Measurements from ENCODE around the gene TDRD10. TPM values are rescaled to one million over a fixed set of nuclear protein-coding genes. Genes with fewer than 3 reads are reported as not detected.

TDRD10 gene
- total RNA-seq, 2 experiments from 2014 or later: not detected

GRCh38 chr1:154586231-154586630 is 84.2 kb downstream of the TDRD10 start:
- H3K9me3 Mint-ChIP-seq: no peaks in the 10 kb centered on the region
- ChIA-PET CTCF (no interaction called here), POLR2A (no interaction called here)
- no peak overlapping the region for H3K27ac Mint-ChIP-seq
- H3K27me3 Mint-ChIP-seq: no peaks in the 10 kb centered on the region
- intact Hi-C loops (cut with micrococcal nuclease): no loop called here
- no peak overlapping the region for H3K4me3 Mint-ChIP-seq
- DNase-seq: no peak
- H3K36me3 Mint-ChIP-seq: peaks cover 82% of the 10 kb centered on the region
- peaks cover 8% of the 10 kb centered on the region for H3K4me1 Mint-ChIP-seq (ENCODE audit: low read depth)

- no peak for DNase-seq
- ChIA-PET POLR2A (no interaction called here), CTCF (no interaction called here)
- H3K36me3 Mint-ChIP-seq: peaks cover 84% of the 10 kb centered on the region
- H3K4me3 Mint-ChIP-seq: no peak overlapping the region
- no peaks in the 10 kb centered on the region for H3K9me3 Mint-ChIP-seq
- no peaks in the 10 kb centered on the region for H3K27me3 Mint-ChIP-seq
- H3K4me1 Mint-ChIP-seq (ENCODE audit: low read depth): peaks cover 8% of the 10 kb centered on the region
- H3K27ac Mint-ChIP-seq: no peak overlapping the region
- intact Hi-C loops (cut with micrococcal nuclease): no loop called here
These were observed 84.6 kb downstream of the TDRD10 start for GRCh38 chr1:154586641-154587040.

- Mint-ChIP-seq H3K4me3 (no peak overlapping the region), H3K36me3 (peaks cover 83% of the 10 kb centered on the region), H3K4me1 (ENCODE audit: low read depth) (peaks cover 8% of the 10 kb centered on the region), H3K27ac (no peak overlapping the region), H3K9me3 (no peaks in the 10 kb centered on the region), H3K27me3 (no peaks in the 10 kb centered on the region)
- ChIA-PET POLR2A (interaction anchor here (1.3 kb wide), 1 partner anchor 20 kb away, joined by 3 read pairs; no protein-coding TSS in a partner anchor), CTCF (interaction anchor here (1.5 to 1.7 kb wide), 2 partner anchors 30 to 43 kb away, joined by 4 to 6 read pairs; no protein-coding TSS in a partner anchor)
- intact Hi-C loops (cut with micrococcal nuclease): no loop called here
- DNase-seq: no peak
These were observed 87.8 kb downstream of the TDRD10 start for GRCh38 chr1:154589780-154590179.

DNA sequence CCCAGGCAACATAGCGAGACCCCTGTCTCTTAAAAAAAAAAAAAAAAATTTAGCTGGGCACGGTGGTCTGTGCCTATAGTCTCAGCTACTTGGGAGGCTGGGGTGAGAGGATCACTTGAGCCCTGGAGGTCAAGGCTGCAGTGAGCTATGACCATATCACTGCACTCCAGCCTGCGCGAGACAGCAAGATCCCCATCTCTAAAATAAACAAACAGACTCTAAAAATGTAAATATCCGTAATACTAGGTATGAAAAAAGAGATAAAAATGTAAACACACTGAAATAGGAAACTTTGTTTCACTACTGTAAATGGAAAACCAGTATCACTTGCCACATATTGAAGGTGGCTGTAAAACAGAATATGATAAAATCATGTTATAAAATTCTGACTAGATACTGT is 88.7 kb downstream of the TDRD10 start:
- intact Hi-C loops (cut with micrococcal nuclease): no loop called here
- H3K9me3 Mint-ChIP-seq: no peaks in the 10 kb centered on the region

GRCh38 chr1:154591206-154591605 is 89.2 kb downstream of the TDRD10 start:
- Mint-ChIP-seq H3K27ac (no peak overlapping the region), H3K4me3 (no peak overlapping the region), H3K27me3 (no peaks in the 10 kb centered on the region), H3K36me3 (peaks cover 74% of the 10 kb centered on the region), H3K9me3 (no peaks in the 10 kb centered on the region), H3K4me1 (ENCODE audit: low read depth) (peaks cover 5% of the 10 kb centered on the region)
- intact Hi-C loops (cut with micrococcal nuclease): no loop called here
- ChIA-PET CTCF (no interaction called here), POLR2A (interaction anchor here (0.9 kb wide), 1 partner anchor 16 kb away, joined by 3 read pairs; no protein-coding TSS in a partner anchor)
- DNase-seq: no peak

More for the DNA sequence above, 88.7 kb downstream of the TDRD10 start:
- DNase-seq: no peak
- Mint-ChIP-seq H3K27ac (no peak overlapping the region), H3K4me1 (ENCODE audit: low read depth) (peaks cover 6% of the 10 kb centered on the region), H3K27me3 (no peaks in the 10 kb centered on the region), H3K4me3 (no peak overlapping the region), H3K36me3 (peaks cover 78% of the 10 kb centered on the region)
- CTCF ChIA-PET: no interaction called here
- POLR2A ChIA-PET: interaction anchor here (0.9 kb wide), 1 partner anchor 16 kb away, joined by 3 read pairs; no protein-coding TSS in a partner anchor

DNA sequence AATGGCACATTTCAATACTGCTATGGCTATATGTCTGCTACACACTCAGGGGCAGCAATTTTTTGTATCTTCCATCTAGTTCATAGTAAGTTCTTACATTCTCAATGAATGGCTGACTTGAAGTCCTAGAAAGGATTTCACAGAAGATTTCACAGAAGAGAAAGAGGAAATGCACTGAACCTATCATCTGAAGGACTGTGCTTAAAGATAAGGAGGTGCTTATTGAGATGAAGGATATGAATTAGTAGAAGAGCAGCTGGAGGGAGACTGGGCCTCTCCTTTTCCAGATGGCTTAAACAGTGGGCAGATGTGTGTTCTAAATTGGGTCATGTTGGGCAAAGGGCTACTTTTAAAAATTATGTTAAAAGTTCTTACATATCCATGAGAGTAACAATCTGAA is 91.4 kb downstream of the TDRD10 start:
- H3K36me3 Mint-ChIP-seq: peaks cover 70% of the 10 kb centered on the region
- ChIA-PET POLR2A (interaction anchor here (1.1 kb wide), 1 partner anchor 14 kb away, joined by 3 read pairs; no protein-coding TSS in a partner anchor), CTCF (interaction anchor here (1.0 to 1.3 kb wide), 2 partner anchors 11 to 285 kb away, joined by 3 to 4 read pairs; no protein-coding TSS in a partner anchor)
- intact Hi-C loops (cut with micrococcal nuclease): no loop called here
- H3K4me1 Mint-ChIP-seq (ENCODE audit: low read depth): peaks cover 5% of the 10 kb centered on the region
- H3K27me3 Mint-ChIP-seq: no peaks in the 10 kb centered on the region
- H3K4me3 Mint-ChIP-seq: no peak overlapping the region
- no peak for DNase-seq
- H3K9me3 Mint-ChIP-seq: no peaks in the 10 kb centered on the region
- H3K27ac Mint-ChIP-seq: no peak overlapping the region

- H3K9me3 Mint-ChIP-seq: no peaks in the 10 kb centered on the region
- peaks cover 9% of the 10 kb centered on the region for H3K4me1 Mint-ChIP-seq (ENCODE audit: low read depth)
- H3K27ac Mint-ChIP-seq: no peak overlapping the region
- CTCF ChIA-PET: interaction anchor here (0.7 to 2.1 kb wide), 5 partner anchors 10 to 350 kb away, joined by 3 to 10 read pairs (median 3); no protein-coding TSS in a partner anchor
- H3K36me3 Mint-ChIP-seq: peaks cover 66% of the 10 kb centered on the region
- H3K27me3 Mint-ChIP-seq: no peaks in the 10 kb centered on the region
- DNase-seq: no peak
- no peak overlapping the region for H3K4me3 Mint-ChIP-seq
- intact Hi-C loops (cut with micrococcal nuclease): no loop called here
- POLR2A ChIA-PET: interaction anchor here (0.9 kb wide), 1 partner anchor 13 kb away, joined by 3 read pairs; no protein-coding TSS in a partner anchor
These were observed 92.8 kb downstream of the TDRD10 start for GRCh38 chr1:154594811-154595210.

- no peak overlapping the region for H3K4me3 Mint-ChIP-seq
- H3K27me3 Mint-ChIP-seq: no peaks in the 10 kb centered on the region
- ChIA-PET POLR2A (interaction anchor here (0.9 kb wide), 1 partner anchor 12 kb away, joined by 3 read pairs; no protein-coding TSS in a partner anchor), CTCF (interaction anchor here (0.7 to 2.1 kb wide), 2 partner anchors 36 to 349 kb away, joined by 3 to 10 read pairs; no protein-coding TSS in a partner anchor)
- no peak overlapping the region for H3K27ac Mint-ChIP-seq
- H3K4me1 Mint-ChIP-seq (ENCODE audit: low read depth): peaks cover 16% of the 10 kb centered on the region
- no peaks in the 10 kb centered on the region for H3K9me3 Mint-ChIP-seq
- no peak for DNase-seq
- H3K36me3 Mint-ChIP-seq: peaks cover 66% of the 10 kb centered on the region
- intact Hi-C loops (cut with micrococcal nuclease): no loop called here
These were observed 93.6 kb downstream of the TDRD10 start for GRCh38 chr1:154595621-154596020.

Other genes starting within 250 kb of the TDRD10 start
- gene HAX1, start 229.6 kb upstream of the TDRD10 start, total RNA-seq: 100 to 1,000 TPM; 168 to 169 TPM
- gene AQP10, start 181.1 kb upstream of the TDRD10 start, total RNA-seq: not detected
- gene ATP8B2, start 176.7 kb upstream of the TDRD10 start, total RNA-seq: 10 to 100 TPM; 58.5 to 59.9 TPM
- 10 to 100 TPM; 30.2 to 30.5 TPM for gene IL6R, start 96.9 kb upstream of the TDRD10 start, total RNA-seq
- under 1 TPM in 1 of 2 experiments, not detected in 1; 0.07 TPM for gene SHE, start 193 bp downstream of the TDRD10 start, total RNA-seq
- 10 to 100 TPM; 82.5 to 86.2 TPM for gene UBE2Q1, start 56.4 kb downstream of the TDRD10 start, total RNA-seq
- not detected for gene CHRNB2, start 65.6 kb downstream of the TDRD10 start, total RNA-seq
- 100 to 1,000 TPM; 270 to 289 TPM for gene ADAR, start 106.0 kb downstream of the TDRD10 start, total RNA-seq

All from activated CD4-positive, alpha-beta memory T cell treated with anti-CD3 and anti-CD28 coated beads for 36 hours (primary cell).